Measurements from ENCODE around the gene HDDC2. TPM values are rescaled to one million over a fixed set of nuclear protein-coding genes. Genes with fewer than 3 reads are reported as not detected.

The HDDC2 gene
- total and polyA plus RNA-seq, 2 of the 8 experiments (the other 6 are each of a cell fraction or from before 2014, with no cell fraction given), result 89.3 to 129 TPM

- POLR2A ChIA-PET (ENCODE audit: partially characterized antibody), result interaction anchor here (0.7 to 1.2 kb wide), 2 partner anchors 197 to 375 kb away, joined by 3 read pairs; no protein-coding TSS in a partner anchor
- no peak overlapping the region for H2AK5ac ChIP-seq (ENCODE audit: low read depth, low read length)
- H3K56ac ChIP-seq (replicated peaks; ENCODE audit: insufficient read length, low read depth, low read length), result no peak overlapping the region
- no peak overlapping the region for H3K4me2 ChIP-seq (ENCODE audit: insufficient read depth in 1 of 2, low read depth in 2 of 2, low read length in 2 of 2)
- H4K8ac ChIP-seq (ENCODE audit: extremely low read depth, insufficient read depth, low read length), result no peak overlapping the region
- H3K9me3 ChIP-seq (ENCODE audit: insufficient read depth in 2 of 2, low read depth in 1 of 2, low read length in 1 of 2), result no peaks in the 10 kb centered on the region
- H4K5ac ChIP-seq (ENCODE audit: insufficient read length, low read depth, low read length), result no peak overlapping the region
- H3K4me1 ChIP-seq (replicated peaks in 1 of 4; ENCODE audit: control insufficient read depth in 3 of 4, insufficient read depth in 4 of 4, low read length in 3 of 4), result peaks cover 0 to 2% (median 0%) of the 10 kb centered on the region in 4 experiments; a peak in 1 of 7 replicates
- H3K4ac ChIP-seq (replicated peaks; ENCODE audit: insufficient read length, low read depth, low read length), result no peak overlapping the region
- no peaks in the 10 kb centered on the region for H3K79me2 ChIP-seq (ENCODE audit: control insufficient read depth in 1 of 2, insufficient read depth in 2 of 2, low read length in 2 of 2)
- no peak overlapping the region for H2BK15ac ChIP-seq (ENCODE audit: low read length)
- H3K36me3 ChIP-seq (ENCODE audit: control insufficient read depth in 2 of 4, insufficient read depth in 4 of 4, low read length in 3 of 4), result no peaks in the 10 kb centered on the region
- H3K14ac ChIP-seq (ENCODE audit: insufficient read length), result no peak overlapping the region
- H3K23ac ChIP-seq (ENCODE audit: insufficient read length), result no peak overlapping the region
- H2BK120ac ChIP-seq (replicated peaks; ENCODE audit: low read depth, low read length), result no peak overlapping the region
- H2BK5ac ChIP-seq (ENCODE audit: low read depth, low read length), result no peak overlapping the region
- H4K20me1 ChIP-seq (replicated peaks in 1 of 2; ENCODE audit: control insufficient read depth in 1 of 2, insufficient read depth in 2 of 2, low read length in 2 of 2), result no peaks in the 10 kb centered on the region
- no peak overlapping the region for H3K9ac ChIP-seq (replicated peaks in 1 of 4; ENCODE audit: extremely low read depth in 1 of 4, low read depth in 3 of 4, low read length in 3 of 4)
- H3K27me3 ChIP-seq (replicated peaks in 1 of 4; ENCODE audit: control insufficient read depth in 3 of 4, extremely low read depth in 1 of 4, insufficient read depth in 3 of 4, low read length in 3 of 4), result no peaks in the 10 kb centered on the region
- H2AFZ ChIP-seq (ENCODE audit: low read length), result no peak overlapping the region
- H4K91ac ChIP-seq (replicated peaks; ENCODE audit: insufficient read length, low read length), result no peak overlapping the region
- H3K18ac ChIP-seq (ENCODE audit: extremely low read depth, low read length), result no peak overlapping the region
- no peak for FAIRE-seq
- no peak for DNase-seq (ENCODE audit: low read depth in 1 of 2, low spot score in 2 of 2)
- no peaks in the 10 kb centered on the region for H3K23me2 ChIP-seq (ENCODE audit: low read depth, low read length)
- no peak overlapping the region for H2BK12ac ChIP-seq (ENCODE audit: low read depth, low read length)
- CTCF ChIA-PET (ENCODE audit: partially characterized antibody), result interaction anchor here (0.9 to 9.6 kb wide), 45 partner anchors 12 to 663 kb away, joined by 3 to 158 read pairs (median 5); partner anchors contain the start of genes HDDC2, HINT3 and NCOA7
- WGBS, 2 experiments (ENCODE audit: extremely low coverage in 1 of 2, insufficient coverage in 1 of 2, insufficient read length in 1 of 2, insufficient replicate concordance in 2 of 2, low coverage in 1 of 2, low lambda C conversion rate in 2 of 2, missing lambda C conversion rate in 1 of 2), result 89% methylated on average over 4 of the region's 4 CpGs; no CpG with 5 or more reads in 1 of the 2 experiments
- H3K4me3 ChIP-seq (ENCODE audit: extremely low read depth in 1 of 4, insufficient read depth in 2 of 4, low read depth in 3 of 4, low read length in 4 of 4), result no peak overlapping the region
- no peak overlapping the region for H3K27ac ChIP-seq (ENCODE audit: low read depth, low read length)
- no peaks in the 10 kb centered on the region for H3K79me1 ChIP-seq (ENCODE audit: low read depth, low read length)
- H2BK20ac ChIP-seq (ENCODE audit: low read length), result no peak overlapping the region
- TF ChIP-seq ZNF274 (IDR thresholded peaks at IDR 0.05; ENCODE audit: borderline replicate concordance, extremely low read depth, low read length) (no peak), SP1 (IDR thresholded peaks at IDR 0.05; ENCODE audit: low read depth, low read length) (no peak), YY1 (IDR thresholded peaks at IDR 0.05; ENCODE audit: low read depth, low read length) (no peak), ATF3 (IDR thresholded peaks at IDR 0.05; ENCODE audit: insufficient read depth, low read depth, low read length) (no peak), EP300 (IDR thresholded peaks at IDR 0.05; ENCODE audit: borderline replicate concordance in 1 of 2, low read depth in 2 of 2, low read length in 2 of 2) (no peak), SP4 (IDR thresholded peaks at IDR 0.05; ENCODE audit: low read length) (no peak), CHD1 (IDR thresholded peaks at IDR 0.05; ENCODE audit: low read depth, low read length) (no peak), MAX (IDR thresholded peaks at IDR 0.05) (no peak), RAD21 (IDR thresholded peaks at IDR 0.05 in 1 of 2, conservative IDR thresholded peaks at IDR 0.05 in 1 of 2; ENCODE audit: low read depth in 2 of 2, low read length in 2 of 2) (no peak), BCL11A (IDR thresholded peaks at IDR 0.05; ENCODE audit: low read depth in 2 of 2, low read length in 2 of 2) (no peak), TCF12 (IDR thresholded peaks at IDR 0.05; ENCODE audit: low read depth, low read length) (no peak), ASH2L (IDR thresholded peaks at IDR 0.05; ENCODE audit: low read length) (no peak), CHD2 (IDR thresholded peaks at IDR 0.05; ENCODE audit: low read length) (no peak), GTF2F1 (IDR thresholded peaks at IDR 0.05; ENCODE audit: borderline replicate concordance, low read depth, low read length) (no peak), CREB1 (IDR thresholded peaks at IDR 0.05) (no peak)
These were observed 11.2 kb upstream of the HDDC2 start for GRCh38 chr6:125312950-125313349.

Measured in H1 (cell line).